ENCODE results near the gene OSBPL9.

- TF ChIP-seq CTCF (IDR thresholded peaks at IDR 0.05) (no peak), EZH2 (IDR thresholded peaks at IDR 0.05) (no peak), EZH2phosphoT487 (IDR thresholded peaks at IDR 0.05) (no peak)
These were observed 27.8 kb downstream of the OSBPL9 start for GRCh38 chr1:51644533-51645197.
